Activated B cell treated with CpG ODN at 0.5 μM for 24 hours (primary cell): ENCODE results near the gene SLC1A5. TPM values are rescaled to one million over a fixed set of nuclear protein-coding genes. Genes with fewer than 3 reads are reported as not detected.

Experiments used
- ATAC-seq: fragments of 200-7000 bp; cut with Tn5 transposase; one replicate; pipeline ENCODE4 v1.10.0; 2021; ENCODE audit warnings: low read depth, mild to moderate bottlenecking, moderate library complexity
- CTCF ChIA-PET: fragments of 350-600 bp; sonication (Branson Sonifier 250); formaldehyde crosslinking; loops from one replicate; lab custom pipeline; 2021; ENCODE audit warnings: antibody characterized with exemption; lab: Charles Lee
- POLR2A ChIA-PET: fragments of 350-600 bp; sonication (Branson Sonifier 250); formaldehyde crosslinking; loops from one replicate; lab custom pipeline; 2021; ENCODE audit warnings: antibody characterized with exemption; lab: Charles Lee
- DNase-seq: peaks from one replicate; pipeline ENCODE4 v3.0.0; 2022
- H3K27ac Mint-ChIP-seq: one replicate; pipeline ENCODE4 v1.8.0; 2020; ENCODE audit warnings: mixed read lengths
- H3K27me3 Mint-ChIP-seq: one replicate; pipeline ENCODE4 v1.8.0; 2021; ENCODE audit warnings: mixed read lengths
- H3K36me3 Mint-ChIP-seq: one replicate; pipeline ENCODE4 v1.8.0; 2021; ENCODE audit warnings: low read depth, mixed read lengths
- H3K4me1 Mint-ChIP-seq: one replicate; pipeline ENCODE4 v1.8.0; 2021; ENCODE audit warnings: mixed read lengths
- H3K4me3 Mint-ChIP-seq: one replicate; pipeline ENCODE4 v1.8.0; 2020; ENCODE audit warnings: mild to moderate bottlenecking, mixed read lengths
- H3K9me3 Mint-ChIP-seq: one replicate; pipeline ENCODE4 v1.8.0; 2020; ENCODE audit warnings: mixed read lengths
- CTCF ChIP-seq: fragments of 200-600 bp; IDR thresholded peaks from one replicate; pipeline ENCODE4 v1.8.0; 2022; ENCODE audit warnings: antibody characterized with exemption, mild to moderate bottlenecking
- intact Hi-C: fragments of 100-400 bp; cut with micrococcal nuclease; formaldehyde crosslinking; loops from one replicate; pipeline ENCODE4 v1.15.1; 2024
- total RNA-seq: library from RNA; stranded (reverse); gene quantifications from 2 replicates; pipeline ENCODE4 v1.2.3, GENCODE V29; 2022

SLC1A5 gene
- total RNA-seq, 1 donor from 2014 or later: 77.9 TPM

- CTCF ChIA-PET: interaction anchor here (1.1 kb wide), 1 partner anchor 9 kb away, joined by 4 read pairs; no protein-coding TSS in a partner anchor
- Mint-ChIP-seq H3K27me3 (no peaks in the 10 kb centered on the region), H3K4me3 (no peak overlapping the region), H3K4me1 (peaks cover 19% of the 10 kb centered on the region), H3K27ac (no peak overlapping the region), H3K9me3 (no peaks in the 10 kb centered on the region), H3K36me3 (peaks cover 71% of the 10 kb centered on the region)
- POLR2A ChIA-PET: interaction anchor here (1.1 kb wide), 1 partner anchor 14 kb away, joined by 3 read pairs; no protein-coding TSS in a partner anchor
- intact Hi-C loops: no loop called here
- no peak for TF ChIP-seq CTCF
- no peak for ATAC-seq
- DNase-seq: no peak
Observed at GRCh38 chr19:46737298-46737654, 51.1 kb downstream of the SLC1A5 start.

DNA sequence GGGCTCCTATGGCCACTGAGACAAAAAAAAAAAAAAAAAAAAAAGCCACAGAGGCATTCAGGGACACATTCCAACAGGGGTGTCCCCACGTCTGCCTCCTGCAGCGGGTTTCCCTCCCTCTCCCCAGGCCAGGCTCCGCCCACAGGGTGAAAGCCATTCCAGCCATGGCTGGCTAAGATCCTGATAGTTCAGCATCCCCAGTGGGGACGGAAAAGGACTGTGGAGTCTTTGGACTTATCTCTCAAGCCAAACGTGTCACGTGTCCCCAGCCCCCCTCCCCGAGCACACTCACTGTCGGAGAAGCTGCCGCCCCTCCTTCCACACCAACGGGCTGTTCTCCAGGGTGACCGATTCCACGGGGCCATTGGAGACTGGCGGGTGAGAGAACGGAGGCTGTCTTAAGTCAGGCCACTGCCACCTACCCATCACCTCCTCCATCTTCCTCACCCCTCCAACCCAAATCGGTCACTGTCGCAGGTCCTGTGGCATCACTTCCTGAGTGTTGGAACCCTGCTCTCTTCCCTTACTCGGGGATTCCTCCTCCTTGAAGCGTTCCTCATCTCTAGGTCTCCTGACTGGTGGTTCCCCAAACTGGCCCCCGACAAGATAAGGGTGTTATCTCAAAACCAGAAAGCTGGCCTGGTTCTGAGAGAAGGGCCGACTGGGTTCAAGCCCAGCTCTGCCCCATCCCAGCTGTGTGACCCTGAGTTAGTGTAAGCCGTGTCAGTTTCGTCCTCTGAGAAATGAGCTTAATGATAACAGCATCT, 51.7 kb downstream of the SLC1A5 start:
- no peak for TF ChIP-seq CTCF
- Mint-ChIP-seq H3K27me3 (no peaks in the 10 kb centered on the region), H3K4me1 (peaks cover 18% of the 10 kb centered on the region), H3K4me3 (no peak overlapping the region), H3K27ac (no peak overlapping the region), H3K36me3 (peaks cover 71% of the 10 kb centered on the region), H3K9me3 (no peaks in the 10 kb centered on the region)
- ChIA-PET CTCF (interaction anchor here (1.1 kb wide), 1 partner anchor 8 kb away, joined by 4 read pairs; no protein-coding TSS in a partner anchor), POLR2A (interaction anchor here (1.1 kb wide), 1 partner anchor 14 kb away, joined by 3 read pairs; no protein-coding TSS in a partner anchor)
- no peak for DNase-seq
- intact Hi-C loops: no loop called here
- no peak for ATAC-seq

- intact Hi-C loops: no loop called here
- ATAC-seq: no peak
- Mint-ChIP-seq H3K4me1 (peaks cover 20% of the 10 kb centered on the region), H3K27ac (no peak overlapping the region), H3K27me3 (no peaks in the 10 kb centered on the region), H3K9me3 (no peaks in the 10 kb centered on the region), H3K4me3 (no peak overlapping the region), H3K36me3 (peaks cover 82% of the 10 kb centered on the region)
- ChIA-PET CTCF (interaction anchor here (9.3 kb wide), 1 partner anchor 30 kb away, joined by 168 read pairs; no protein-coding TSS in a partner anchor), POLR2A (interaction anchor here (0.6 kb wide), 1 partner anchor 28 kb away, joined by 3 read pairs; no protein-coding TSS in a partner anchor)
- no peak for DNase-seq
- no peak for TF ChIP-seq CTCF
Observed at GRCh38 chr19:46733690-46734292, 54.6 kb downstream of the SLC1A5 start.

GRCh38 chr19:46732966-46733689, 55.3 kb downstream of the SLC1A5 start:
- CTCF ChIA-PET: interaction anchor here (9.3 kb wide), 1 partner anchor 29 kb away, joined by 168 read pairs; no protein-coding TSS in a partner anchor
- no peak overlapping the region for H3K4me3 Mint-ChIP-seq

More at GRCh38 chr19:46732966-46733689, 55.3 kb downstream of the SLC1A5 start:
- POLR2A ChIA-PET: interaction anchor here (0.6 to 0.7 kb wide), 2 partner anchors 29 to 122 kb away, joined by 3 read pairs; no protein-coding TSS in a partner anchor
- Mint-ChIP-seq H3K36me3 (peaks cover 81% of the 10 kb centered on the region), H3K27ac (no peak overlapping the region), H3K27me3 (no peaks in the 10 kb centered on the region), H3K9me3 (no peaks in the 10 kb centered on the region), H3K4me1 (peaks cover 25% of the 10 kb centered on the region)
- no peak for ATAC-seq
- no peak for DNase-seq
- intact Hi-C loops: no loop called here
- no peak for TF ChIP-seq CTCF
